Fibroblast of skin of abdomen (primary cell): ENCODE data around the gene SNX30.

Source experiments
- DNase-seq: peaks from one replicate; pipeline ENCODE4 v3.0.0-alpha.2; 2013

The SNX30 gene

GRCh38 chr9:112860451-112860850 is 109.9 kb downstream of the SNX30 start:
- no peak for DNase-seq

- DNase-seq, result no peak
These were observed 110.6 kb downstream of the SNX30 start for GRCh38 chr9:112861155-112861554.

- no peak for DNase-seq
These were observed 111.3 kb downstream of the SNX30 start for GRCh38 chr9:112861638-112862555.

- no peak for DNase-seq
These were observed 112.7 kb downstream of the SNX30 start for GRCh38 chr9:112863214-112863613.

- DNase-seq, result no peak
These were observed 113.2 kb downstream of the SNX30 start for GRCh38 chr9:112863746-112864145.

GRCh38 chr9:112864403-112864802 is 113.8 kb downstream of the SNX30 start:
- no peak for DNase-seq

- no peak for DNase-seq
These were observed 114.4 kb downstream of the SNX30 start for GRCh38 chr9:112864982-112865381.

GRCh38 chr9:112866662-112867274 is 116.2 kb downstream of the SNX30 start:
- peak; percentile 73 for DNase-seq

- DNase-seq, result peak; percentile 81
These were observed 116.9 kb downstream of the SNX30 start for GRCh38 chr9:112867275-112867991.

GRCh38 chr9:112868461-112868860 is 117.9 kb downstream of the SNX30 start:
- DNase-seq, result no peak

GRCh38 chr9:112869041-112869529 is 118.5 kb downstream of the SNX30 start:
- no peak for DNase-seq

- DNase-seq, result no peak
These were observed 119.4 kb downstream of the SNX30 start for GRCh38 chr9:112869917-112870316.

GRCh38 chr9:112870556-112870955 is 120.0 kb downstream of the SNX30 start:
- no peak for DNase-seq

GRCh38 chr9:112872019-112872418 is 121.5 kb downstream of the SNX30 start:
- no peak for DNase-seq

- DNase-seq, result no peak
These were observed 123.3 kb downstream of the SNX30 start for GRCh38 chr9:112873773-112874405.

GRCh38 chr9:112878752-112879151 is 128.2 kb downstream of the SNX30 start:
- DNase-seq, result no peak

- no peak for DNase-seq
These were observed 130.1 kb downstream of the SNX30 start for GRCh38 chr9:112880650-112881049.

GRCh38 chr9:112881331-112881730 is 130.8 kb downstream of the SNX30 start:
- DNase-seq, result peak; percentile 9

GRCh38 chr9:112884101-112884500 is 133.5 kb downstream of the SNX30 start:
- peak; percentile 54 for DNase-seq

- DNase-seq, result no peak
These were observed 134.2 kb downstream of the SNX30 start for GRCh38 chr9:112884721-112885120.

- no peak for DNase-seq
These were observed 134.8 kb downstream of the SNX30 start for GRCh38 chr9:112885324-112885723.

GRCh38 chr9:112886351-112886750 is 135.8 kb downstream of the SNX30 start:
- no peak for DNase-seq

GRCh38 chr9:112887381-112887780 is 136.8 kb downstream of the SNX30 start:
- no peak for DNase-seq
